K562 (cell line): Measurements from ENCODE around the gene HNRNPA3. TPM values are rescaled to one million over a fixed set of nuclear protein-coding genes. Genes with fewer than 3 reads are reported as not detected.

ENCODE experiments used
- CSDE1 ChIP-seq, 2 experiments: fragments of 450-650 bp; IDR thresholded peaks; 2 replicates each; pipeline ENCODE4 v1.6.1; 2016; ENCODE audit warnings: mild to moderate bottlenecking in 1 of 2
- ZBTB2 ChIP-seq: fragments of 450-650 bp; IDR thresholded peaks from 2 replicates; pipeline ENCODE4 v1.6.1; 2016; ENCODE audit warnings: antibody characterized with exemption
- polyA plus RNA-seq, 8 experiments: library from polyadenylated mRNA; depleted of rRNA in 4 of 8; stranded (reverse) in 5 of 8; unstranded in 3 of 8; fragments of >200 nt; fragmentation: Nextera tagmentation in 2 of 8; fragmentation: Illumina TruSeq in 1 of 8; extraction: Ambion mirVana in 2 of 8; extraction: Trizol in 1 of 8; gene quantifications; 2 replicates each; pipeline versions ENCODE4 v1.2.1 to v1.2.3, GENCODE V29; 2011 to 2014; ENCODE audit warnings: inconsistent platforms in 1 of 8, missing spikeins in 1 of 8
- total RNA-seq, 7 experiments: library from RNA; depleted of rRNA in 6 of 7; stranded (reverse); fragments of >200 nt in 6 of 7; fragmentation: Illumina TruSeq in 2 of 7; extraction: Trizol in 2 of 7; gene quantifications; 2 replicates each; pipeline versions ENCODE4 v1.2.1 to v1.2.3, GENCODE V29; 2011 to 2021; ENCODE audit warnings: low replicate concordance in 1 of 7
- TF ChIP-seq, protein P1 (sequence below): fragments of 200-600 bp; sonication (generic); IDR thresholded peaks from one replicate; pipeline ENCODE4 v1.6.1; 2012; ENCODE audit warnings: mild to moderate bottlenecking, low read depth, low read length, inconsistent platforms
- TF ChIP-seq, protein P2 (sequence below): fragments of 200-800 bp; sonication (Bioruptor generic); IDR thresholded peaks from 2 replicates; pipeline ENCODE4 v1.6.1; 2016; ENCODE audit warnings: missing genetic modification characterization, missing compliant biosample characterization

HNRNPA3 gene
- total and polyA plus RNA-seq, 9 of the 15 experiments (the other 6 are each of a cell fraction or from before 2014, with no cell fraction given): 72.8 to 428 (median 192) TPM

GRCh38 chr2:177184606-177185005 is 28.0 kb upstream of the HNRNPA3 start (continued):
- TF ChIP-seq, protein P1, sequence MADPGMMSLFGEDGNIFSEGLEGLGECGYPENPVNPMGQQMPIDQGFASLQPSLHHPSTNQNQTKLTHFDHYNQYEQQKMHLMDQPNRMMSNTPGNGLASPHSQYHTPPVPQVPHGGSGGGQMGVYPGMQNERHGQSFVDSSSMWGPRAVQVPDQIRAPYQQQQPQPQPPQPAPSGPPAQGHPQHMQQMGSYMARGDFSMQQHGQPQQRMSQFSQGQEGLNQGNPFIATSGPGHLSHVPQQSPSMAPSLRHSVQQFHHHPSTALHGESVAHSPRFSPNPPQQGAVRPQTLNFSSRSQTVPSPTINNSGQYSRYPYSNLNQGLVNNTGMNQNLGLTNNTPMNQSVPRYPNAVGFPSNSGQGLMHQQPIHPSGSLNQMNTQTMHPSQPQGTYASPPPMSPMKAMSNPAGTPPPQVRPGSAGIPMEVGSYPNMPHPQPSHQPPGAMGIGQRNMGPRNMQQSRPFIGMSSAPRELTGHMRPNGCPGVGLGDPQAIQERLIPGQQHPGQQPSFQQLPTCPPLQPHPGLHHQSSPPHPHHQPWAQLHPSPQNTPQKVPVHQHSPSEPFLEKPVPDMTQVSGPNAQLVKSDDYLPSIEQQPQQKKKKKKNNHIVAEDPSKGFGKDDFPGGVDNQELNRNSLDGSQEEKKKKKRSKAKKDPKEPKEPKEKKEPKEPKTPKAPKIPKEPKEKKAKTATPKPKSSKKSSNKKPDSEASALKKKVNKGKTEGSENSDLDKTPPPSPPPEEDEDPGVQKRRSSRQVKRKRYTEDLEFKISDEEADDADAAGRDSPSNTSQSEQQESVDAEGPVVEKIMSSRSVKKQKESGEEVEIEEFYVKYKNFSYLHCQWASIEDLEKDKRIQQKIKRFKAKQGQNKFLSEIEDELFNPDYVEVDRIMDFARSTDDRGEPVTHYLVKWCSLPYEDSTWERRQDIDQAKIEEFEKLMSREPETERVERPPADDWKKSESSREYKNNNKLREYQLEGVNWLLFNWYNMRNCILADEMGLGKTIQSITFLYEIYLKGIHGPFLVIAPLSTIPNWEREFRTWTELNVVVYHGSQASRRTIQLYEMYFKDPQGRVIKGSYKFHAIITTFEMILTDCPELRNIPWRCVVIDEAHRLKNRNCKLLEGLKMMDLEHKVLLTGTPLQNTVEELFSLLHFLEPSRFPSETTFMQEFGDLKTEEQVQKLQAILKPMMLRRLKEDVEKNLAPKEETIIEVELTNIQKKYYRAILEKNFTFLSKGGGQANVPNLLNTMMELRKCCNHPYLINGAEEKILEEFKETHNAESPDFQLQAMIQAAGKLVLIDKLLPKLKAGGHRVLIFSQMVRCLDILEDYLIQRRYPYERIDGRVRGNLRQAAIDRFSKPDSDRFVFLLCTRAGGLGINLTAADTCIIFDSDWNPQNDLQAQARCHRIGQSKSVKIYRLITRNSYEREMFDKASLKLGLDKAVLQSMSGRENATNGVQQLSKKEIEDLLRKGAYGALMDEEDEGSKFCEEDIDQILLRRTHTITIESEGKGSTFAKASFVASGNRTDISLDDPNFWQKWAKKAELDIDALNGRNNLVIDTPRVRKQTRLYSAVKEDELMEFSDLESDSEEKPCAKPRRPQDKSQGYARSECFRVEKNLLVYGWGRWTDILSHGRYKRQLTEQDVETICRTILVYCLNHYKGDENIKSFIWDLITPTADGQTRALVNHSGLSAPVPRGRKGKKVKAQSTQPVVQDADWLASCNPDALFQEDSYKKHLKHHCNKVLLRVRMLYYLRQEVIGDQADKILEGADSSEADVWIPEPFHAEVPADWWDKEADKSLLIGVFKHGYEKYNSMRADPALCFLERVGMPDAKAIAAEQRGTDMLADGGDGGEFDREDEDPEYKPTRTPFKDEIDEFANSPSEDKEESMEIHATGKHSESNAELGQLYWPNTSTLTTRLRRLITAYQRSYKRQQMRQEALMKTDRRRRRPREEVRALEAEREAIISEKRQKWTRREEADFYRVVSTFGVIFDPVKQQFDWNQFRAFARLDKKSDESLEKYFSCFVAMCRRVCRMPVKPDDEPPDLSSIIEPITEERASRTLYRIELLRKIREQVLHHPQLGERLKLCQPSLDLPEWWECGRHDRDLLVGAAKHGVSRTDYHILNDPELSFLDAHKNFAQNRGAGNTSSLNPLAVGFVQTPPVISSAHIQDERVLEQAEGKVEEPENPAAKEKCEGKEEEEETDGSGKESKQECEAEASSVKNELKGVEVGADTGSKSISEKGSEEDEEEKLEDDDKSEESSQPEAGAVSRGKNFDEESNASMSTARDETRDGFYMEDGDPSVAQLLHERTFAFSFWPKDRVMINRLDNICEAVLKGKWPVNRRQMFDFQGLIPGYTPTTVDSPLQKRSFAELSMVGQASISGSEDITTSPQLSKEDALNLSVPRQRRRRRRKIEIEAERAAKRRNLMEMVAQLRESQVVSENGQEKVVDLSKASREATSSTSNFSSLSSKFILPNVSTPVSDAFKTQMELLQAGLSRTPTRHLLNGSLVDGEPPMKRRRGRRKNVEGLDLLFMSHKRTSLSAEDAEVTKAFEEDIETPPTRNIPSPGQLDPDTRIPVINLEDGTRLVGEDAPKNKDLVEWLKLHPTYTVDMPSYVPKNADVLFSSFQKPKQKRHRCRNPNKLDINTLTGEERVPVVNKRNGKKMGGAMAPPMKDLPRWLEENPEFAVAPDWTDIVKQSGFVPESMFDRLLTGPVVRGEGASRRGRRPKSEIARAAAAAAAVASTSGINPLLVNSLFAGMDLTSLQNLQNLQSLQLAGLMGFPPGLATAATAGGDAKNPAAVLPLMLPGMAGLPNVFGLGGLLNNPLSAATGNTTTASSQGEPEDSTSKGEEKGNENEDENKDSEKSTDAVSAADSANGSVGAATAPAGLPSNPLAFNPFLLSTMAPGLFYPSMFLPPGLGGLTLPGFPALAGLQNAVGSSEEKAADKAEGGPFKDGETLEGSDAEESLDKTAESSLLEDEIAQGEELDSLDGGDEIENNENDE: no peak
- TF ChIP-seq CSDE1 (IDR thresholded peaks at IDR 0.05): no peak
- no peak for TF ChIP-seq ZBTB2
- TF ChIP-seq, protein P2, sequence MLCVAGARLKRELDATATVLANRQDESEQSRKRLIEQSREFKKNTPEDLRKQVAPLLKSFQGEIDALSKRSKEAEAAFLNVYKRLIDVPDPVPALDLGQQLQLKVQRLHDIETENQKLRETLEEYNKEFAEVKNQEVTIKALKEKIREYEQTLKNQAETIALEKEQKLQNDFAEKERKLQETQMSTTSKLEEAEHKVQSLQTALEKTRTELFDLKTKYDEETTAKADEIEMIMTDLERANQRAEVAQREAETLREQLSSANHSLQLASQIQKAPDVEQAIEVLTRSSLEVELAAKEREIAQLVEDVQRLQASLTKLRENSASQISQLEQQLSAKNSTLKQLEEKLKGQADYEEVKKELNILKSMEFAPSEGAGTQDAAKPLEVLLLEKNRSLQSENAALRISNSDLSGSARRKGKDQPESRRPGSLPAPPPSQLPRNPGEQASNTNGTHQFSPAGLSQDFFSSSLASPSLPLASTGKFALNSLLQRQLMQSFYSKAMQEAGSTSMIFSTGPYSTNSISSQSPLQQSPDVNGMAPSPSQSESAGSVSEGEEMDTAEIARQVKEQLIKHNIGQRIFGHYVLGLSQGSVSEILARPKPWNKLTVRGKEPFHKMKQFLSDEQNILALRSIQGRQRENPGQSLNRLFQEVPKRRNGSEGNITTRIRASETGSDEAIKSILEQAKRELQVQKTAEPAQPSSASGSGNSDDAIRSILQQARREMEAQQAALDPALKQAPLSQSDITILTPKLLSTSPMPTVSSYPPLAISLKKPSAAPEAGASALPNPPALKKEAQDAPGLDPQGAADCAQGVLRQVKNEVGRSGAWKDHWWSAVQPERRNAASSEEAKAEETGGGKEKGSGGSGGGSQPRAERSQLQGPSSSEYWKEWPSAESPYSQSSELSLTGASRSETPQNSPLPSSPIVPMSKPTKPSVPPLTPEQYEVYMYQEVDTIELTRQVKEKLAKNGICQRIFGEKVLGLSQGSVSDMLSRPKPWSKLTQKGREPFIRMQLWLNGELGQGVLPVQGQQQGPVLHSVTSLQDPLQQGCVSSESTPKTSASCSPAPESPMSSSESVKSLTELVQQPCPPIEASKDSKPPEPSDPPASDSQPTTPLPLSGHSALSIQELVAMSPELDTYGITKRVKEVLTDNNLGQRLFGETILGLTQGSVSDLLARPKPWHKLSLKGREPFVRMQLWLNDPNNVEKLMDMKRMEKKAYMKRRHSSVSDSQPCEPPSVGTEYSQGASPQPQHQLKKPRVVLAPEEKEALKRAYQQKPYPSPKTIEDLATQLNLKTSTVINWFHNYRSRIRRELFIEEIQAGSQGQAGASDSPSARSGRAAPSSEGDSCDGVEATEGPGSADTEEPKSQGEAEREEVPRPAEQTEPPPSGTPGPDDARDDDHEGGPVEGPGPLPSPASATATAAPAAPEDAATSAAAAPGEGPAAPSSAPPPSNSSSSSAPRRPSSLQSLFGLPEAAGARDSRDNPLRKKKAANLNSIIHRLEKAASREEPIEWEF (CRISPR knock-in tag): no peak
